Measurements from ENCODE around the gene ARIH1. TPM values are rescaled to one million over a fixed set of nuclear protein-coding genes. Genes with fewer than 3 reads are reported as not detected.

ARIH1 gene
- total and polyA plus RNA-seq, 10 of the 15 experiments (the other 5 are each of a cell fraction or from before 2014, with no cell fraction given): 14.7 to 99.5 (median 26.5) TPM

DNA sequence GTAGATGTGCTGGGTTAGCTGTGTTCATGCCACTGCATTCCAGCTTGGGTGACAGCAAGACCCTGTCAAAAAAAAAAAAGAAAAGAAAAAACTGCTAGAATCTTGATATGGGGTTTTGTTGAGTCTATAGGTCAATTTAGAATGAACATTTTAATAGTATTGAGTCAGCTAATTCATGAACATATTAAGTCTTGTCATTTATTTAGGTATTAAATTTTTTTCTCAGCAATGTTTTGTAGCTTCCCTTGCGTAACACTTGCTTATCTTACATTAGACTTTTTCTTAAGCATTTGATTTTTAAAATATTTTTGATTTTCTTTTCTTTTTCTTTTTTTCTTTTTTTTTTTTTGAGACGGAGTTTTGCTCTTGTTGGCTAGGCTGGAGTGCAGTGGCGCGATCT lies 119.7 kb downstream of the ARIH1 start (continued):
- no peak for TF ChIP-seq MYC (IDR thresholded peaks at IDR 0.05; ENCODE audit: insufficient read depth, insufficient read length, insufficient replicate concordance, low read length, severe bottlenecking)
- no peak for TF ChIP-seq ZNF24 (IDR thresholded peaks at IDR 0.05)
- no peak for TF ChIP-seq GATAD2B (conservative IDR thresholded peaks at IDR 0.05; ENCODE audit: low read depth)
- no peak for TF ChIP-seq NRF1 (conservative IDR thresholded peaks at IDR 0.05; ENCODE audit: low read depth, low read length)
- TF ChIP-seq SIX5 (IDR thresholded peaks at IDR 0.05; ENCODE audit: low read depth, low read length, severe bottlenecking): no peak
- TF ChIP-seq ZBED1 (IDR thresholded peaks at IDR 0.05; ENCODE audit: borderline replicate concordance): no peak
- TF ChIP-seq CBFB (IDR thresholded peaks at IDR 0.05; ENCODE audit: low read depth): no peak
- TF ChIP-seq MTA3 (IDR thresholded peaks at IDR 0.05; ENCODE audit: borderline replicate concordance, low read length): no peak

DNA sequence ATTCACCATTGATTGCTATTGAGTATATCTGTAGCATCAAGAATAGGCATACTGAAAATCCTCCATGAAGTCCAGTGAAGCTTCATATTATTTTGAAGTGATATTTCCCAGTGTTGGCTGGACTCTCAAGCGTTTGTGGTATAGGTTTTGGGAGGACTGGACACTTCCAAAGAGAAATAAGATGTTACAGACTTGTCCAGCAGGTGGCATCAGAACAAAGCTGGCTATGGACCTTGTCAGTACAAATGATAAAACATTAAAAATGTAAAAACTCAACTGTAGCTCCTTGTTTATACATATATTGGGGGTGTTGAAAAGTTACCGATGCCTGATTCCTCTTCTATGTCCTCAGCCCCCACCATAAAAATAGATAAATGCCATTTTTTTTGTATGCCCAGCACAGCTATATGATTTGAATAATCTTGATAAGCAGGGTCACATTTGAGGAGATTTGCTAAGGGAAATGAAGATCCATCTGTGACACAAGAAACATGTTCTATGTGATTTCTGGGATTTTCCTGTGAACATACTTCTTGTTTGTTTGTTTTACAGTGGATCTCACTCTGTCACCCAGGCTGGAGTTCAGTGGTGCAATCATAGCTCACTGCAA lies 125.8 kb downstream of the ARIH1 start:
- 0% methylated on average over 2 of the region's 2 CpGs for WGBS (ENCODE audit: insufficient coverage, insufficient replicate concordance, low lambda C conversion rate, missing lambda C conversion rate)
- no peak for DNase-seq (ENCODE audit: low read depth, low spot score)
- Histone ChIP-seq H3K9me3 (replicated peaks; ENCODE audit: control insufficient read depth, insufficient read depth, low read length) (no peaks in the 10 kb centered on the region), H3K4me2 (ENCODE audit: control insufficient read depth, insufficient read depth) (no peak overlapping the region), H2AFZ (ENCODE audit: control insufficient read depth, low read depth, low read length) (no peak overlapping the region), H3K36me3 (ENCODE audit: control insufficient read depth in 2 of 2, insufficient read depth in 2 of 2, low read length in 1 of 2) (no peaks in the 10 kb centered on the region), H3K4me3 (no peak overlapping the region), H3K4me1 (ENCODE audit: control insufficient read depth, insufficient read depth, low read length) (no peaks in the 10 kb centered on the region), H3K9ac (ENCODE audit: control insufficient read depth, insufficient read depth, low read length) (no peak overlapping the region), H3K79me2 (ENCODE audit: control insufficient read depth, insufficient read depth, low read length) (no peaks in the 10 kb centered on the region), H4K20me1 (ENCODE audit: control insufficient read depth, insufficient read depth) (no peaks in the 10 kb centered on the region), H3K27me3 (replicated peaks in 1 of 2; ENCODE audit: control insufficient read depth in 2 of 2, insufficient read depth in 2 of 2, low read length in 1 of 2) (no peaks in the 10 kb centered on the region), H3K27ac (ENCODE audit: control insufficient read depth, insufficient read depth) (no peak overlapping the region)
- FAIRE-seq: peak; percentile 84
- intact Hi-C loops (cut with micrococcal nuclease; ENCODE audit: unreplicated experiment) (loop anchor here (5.0 kb wide), 1 partner anchor 477 kb away; no protein-coding TSS in a partner anchor), in situ Hi-C loops (cut with MboI) (no loop called here)
- BruUV-seq (replicated peaks): no TSS peak
- ChIA-PET CTCF (interaction anchor here (0.7 to 4.6 kb wide), 40 partner anchors 9 to 676 kb away, joined by 3 to 45 read pairs (median 4); partner anchors contain the start of gene HEXA), POLR2A (no interaction called here), RAD21 (ENCODE audit: unreplicated experiment) (interaction anchor here (1.3 to 1.8 kb wide), 5 partner anchors 44 to 644 kb away, joined by 3 to 5 read pairs (median 5); no protein-coding TSS in a partner anchor), SMC1A (ENCODE audit: uncharacterized antibody, unreplicated experiment) (interaction anchor here (0.8 to 3.7 kb wide), 10 partner anchors 10 to 945 kb away, joined by 3 to 9 read pairs (median 4); no protein-coding TSS in a partner anchor)
- ATAC-seq: peak; percentile 80
- TF ChIP-seq TAF1 (IDR thresholded peaks at IDR 0.05; ENCODE audit: borderline replicate concordance, low read depth, low read length): no peak
- TF ChIP-seq, protein P1, sequence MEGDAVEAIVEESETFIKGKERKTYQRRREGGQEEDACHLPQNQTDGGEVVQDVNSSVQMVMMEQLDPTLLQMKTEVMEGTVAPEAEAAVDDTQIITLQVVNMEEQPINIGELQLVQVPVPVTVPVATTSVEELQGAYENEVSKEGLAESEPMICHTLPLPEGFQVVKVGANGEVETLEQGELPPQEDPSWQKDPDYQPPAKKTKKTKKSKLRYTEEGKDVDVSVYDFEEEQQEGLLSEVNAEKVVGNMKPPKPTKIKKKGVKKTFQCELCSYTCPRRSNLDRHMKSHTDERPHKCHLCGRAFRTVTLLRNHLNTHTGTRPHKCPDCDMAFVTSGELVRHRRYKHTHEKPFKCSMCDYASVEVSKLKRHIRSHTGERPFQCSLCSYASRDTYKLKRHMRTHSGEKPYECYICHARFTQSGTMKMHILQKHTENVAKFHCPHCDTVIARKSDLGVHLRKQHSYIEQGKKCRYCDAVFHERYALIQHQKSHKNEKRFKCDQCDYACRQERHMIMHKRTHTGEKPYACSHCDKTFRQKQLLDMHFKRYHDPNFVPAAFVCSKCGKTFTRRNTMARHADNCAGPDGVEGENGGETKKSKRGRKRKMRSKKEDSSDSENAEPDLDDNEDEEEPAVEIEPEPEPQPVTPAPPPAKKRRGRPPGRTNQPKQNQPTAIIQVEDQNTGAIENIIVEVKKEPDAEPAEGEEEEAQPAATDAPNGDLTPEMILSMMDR (IDR thresholded peaks at IDR 0.05 in 2 of 3, conservative IDR thresholded peaks at IDR 0.05 in 1 of 3; ENCODE audit: control insufficient read depth in 2 of 3, extremely low read depth in 1 of 3, insufficient read depth in 1 of 3, low read depth in 3 of 3, low read length in 3 of 3): peak; percentile 50 to 62 (median 60)
- TF ChIP-seq RAD21 (IDR thresholded peaks at IDR 0.05; ENCODE audit: insufficient read depth, low read depth, low read length): peak; percentile 56
- TF ChIP-seq SIX5 (IDR thresholded peaks at IDR 0.05; ENCODE audit: low read depth, low read length, severe bottlenecking): no peak
- peak; percentile 46; the same call in 1 of the 2 replicates for TF ChIP-seq SMC3 (IDR thresholded peaks at IDR 0.05; ENCODE audit: borderline replicate concordance, low read length)

Measured in GM12878 (cell line).